GM21447 (cell line): ENCODE results near the gene RAPGEF2.
"Not testable (repeated sequence)": the region's sequence is repeated elsewhere in the genome, so short reads cannot be mapped to it uniquely, and the experiment has no call there.

Source experiments
- ATAC-seq: cut with Tn5 transposase; IDR thresholded peaks from one replicate; pipeline ENCODE4 v1.9.1; 2021; ENCODE audit not compliant: unreplicated experiment

Gene RAPGEF2

GRCh38 chr4:159097144-159097543 lies 5.7 kb upstream of the RAPGEF2 start:
- no peak for ATAC-seq

- no peak for ATAC-seq
Observed at GRCh38 chr4:159097785-159098184, 5.1 kb upstream of the RAPGEF2 start.

- no peak for ATAC-seq
Observed at GRCh38 chr4:159098482-159099127, 4.3 kb upstream of the RAPGEF2 start.

DNA sequence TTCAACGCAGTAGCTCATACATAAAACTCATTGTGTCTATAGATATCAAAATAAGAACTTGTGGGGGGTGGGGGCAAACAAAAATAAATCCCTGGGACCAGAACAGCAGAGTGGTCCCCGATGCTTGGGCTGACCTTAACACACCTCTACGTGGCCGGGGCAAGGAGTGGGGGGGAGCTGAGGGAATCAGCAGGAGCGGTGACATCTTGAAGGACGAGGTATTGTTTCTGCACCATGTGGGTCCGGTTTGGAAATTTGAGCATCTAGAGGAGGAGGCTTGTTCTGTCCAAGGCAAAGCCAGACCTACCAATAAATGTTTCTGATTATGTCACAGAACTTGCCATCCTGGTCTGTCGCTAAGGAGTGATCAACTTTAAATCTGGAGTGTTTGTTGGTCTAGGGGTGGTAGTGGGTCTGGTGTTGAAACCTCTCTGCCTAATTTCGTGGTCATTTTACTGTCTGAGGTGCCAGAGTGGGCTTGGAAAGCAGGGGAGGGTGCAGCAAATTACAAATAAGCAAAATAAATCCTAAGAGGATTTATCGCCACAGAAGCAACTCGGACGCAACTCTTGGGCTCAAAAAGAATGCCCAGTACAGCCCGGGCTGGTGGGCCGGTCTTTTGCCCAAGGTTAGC lies 774 bp upstream of the RAPGEF2 start:
- no peak for ATAC-seq

DNA sequence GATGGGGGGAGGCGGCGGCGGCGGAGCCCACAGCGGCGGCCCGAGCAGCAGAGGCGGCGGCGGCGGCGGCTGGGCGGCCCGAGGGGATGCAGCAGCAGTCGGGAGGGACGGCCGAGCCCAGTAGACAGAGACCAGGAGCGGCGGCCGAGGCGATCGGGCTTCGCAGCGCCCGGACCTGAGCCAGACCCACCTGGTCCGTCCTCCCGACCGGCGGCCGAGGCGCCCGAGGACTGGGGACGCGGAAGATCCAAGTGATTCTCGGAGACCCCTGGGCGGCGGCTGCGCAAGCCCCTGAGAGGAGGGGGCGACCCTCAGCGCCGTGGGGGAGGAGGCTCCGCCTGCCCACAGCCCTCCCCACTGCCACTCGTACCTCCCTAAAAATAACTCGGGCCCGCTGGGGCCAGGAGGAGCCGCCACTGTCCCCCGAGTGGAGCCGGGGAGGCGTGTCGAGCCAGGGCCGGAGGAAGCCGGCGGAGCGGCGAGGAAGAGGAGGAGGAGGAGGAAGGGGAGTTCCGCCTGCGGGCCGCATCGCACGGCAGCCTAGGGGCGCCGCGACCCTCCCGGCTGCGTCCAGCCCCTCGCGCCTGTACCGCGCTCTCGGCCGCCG lies 608 bp downstream of the RAPGEF2 start:
- ATAC-seq: peak; percentile 30

DNA sequence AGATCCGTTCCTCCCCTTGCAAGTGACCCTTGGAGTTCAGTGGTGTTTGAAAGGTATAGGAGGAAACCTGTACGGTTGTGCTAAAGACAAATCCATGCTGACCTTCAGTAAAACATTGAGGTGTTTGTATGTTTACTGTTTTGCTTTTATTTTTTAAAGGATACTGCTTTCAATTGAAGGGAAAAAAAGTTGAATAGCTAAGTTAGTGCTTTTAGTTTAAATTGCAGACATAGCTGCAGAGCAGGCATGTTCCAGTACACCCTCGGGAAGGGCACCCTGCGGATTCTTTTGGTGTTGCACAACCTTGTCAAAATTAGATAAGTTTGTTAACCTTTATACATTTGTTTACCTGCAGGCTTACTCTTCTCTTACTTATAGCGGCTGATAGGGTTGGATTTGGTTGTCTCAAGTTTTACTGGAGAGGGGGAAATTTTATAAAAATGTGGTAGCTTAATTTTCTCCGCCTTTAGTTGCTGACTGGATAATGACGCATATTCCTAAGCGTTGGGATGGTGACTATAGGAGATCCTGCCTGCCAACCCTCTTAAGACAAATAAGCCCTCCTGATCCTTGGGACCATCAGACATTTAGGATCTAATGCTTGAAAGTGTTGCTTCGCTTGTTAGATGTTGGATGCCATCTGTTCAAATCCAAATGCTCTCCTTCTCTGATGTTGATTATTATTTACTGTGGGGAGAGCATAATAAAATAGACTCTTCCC lies 2.0 kb downstream of the RAPGEF2 start:
- no peak for ATAC-seq

DNA sequence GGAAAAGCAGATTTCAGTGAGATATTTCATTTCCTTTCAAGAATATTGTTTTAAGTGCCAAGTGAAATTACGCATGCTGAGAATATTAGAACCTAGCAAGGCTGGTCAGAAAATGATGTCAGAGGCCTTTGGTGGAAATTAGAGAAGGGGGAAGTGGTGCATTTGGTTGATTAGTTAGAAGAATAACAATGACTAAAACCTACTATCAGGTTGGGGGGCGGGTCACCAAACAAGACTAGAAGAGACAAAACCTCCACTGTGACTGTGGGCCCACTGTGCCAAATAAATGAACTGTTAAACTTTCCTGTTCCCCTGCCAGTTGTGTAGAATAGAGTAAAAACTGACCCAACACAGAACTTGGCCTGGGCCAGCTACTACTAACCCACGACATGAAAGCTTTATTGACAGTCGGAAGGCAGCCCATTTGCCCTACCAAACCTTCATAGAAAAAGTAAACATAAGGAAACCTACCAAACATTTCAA lies 2.9 kb downstream of the RAPGEF2 start:
- peak; percentile 16 for ATAC-seq

DNA sequence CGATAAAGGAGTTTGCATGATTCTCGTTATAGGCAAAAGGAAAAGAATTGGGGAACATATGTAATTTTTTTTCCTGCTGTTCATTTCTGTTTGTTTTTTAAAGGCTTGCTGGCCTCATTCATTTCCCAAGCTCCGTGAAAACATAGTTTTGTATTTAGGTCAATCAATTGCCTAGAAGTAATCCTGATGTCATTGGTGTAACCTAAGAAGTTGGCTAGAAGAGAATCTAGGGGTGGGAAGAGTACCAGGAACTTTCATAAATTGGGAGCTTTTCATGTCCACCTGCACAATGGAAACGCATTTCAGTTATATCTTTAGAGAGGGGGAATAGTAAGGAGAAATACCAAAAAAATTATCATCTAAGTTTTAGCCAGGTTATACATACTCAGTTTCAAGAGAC lies 3.8 kb downstream of the RAPGEF2 start:
- no peak for ATAC-seq

GRCh38 chr4:159107203-159107925 lies 4.5 kb downstream of the RAPGEF2 start:
- no peak for ATAC-seq

DNA sequence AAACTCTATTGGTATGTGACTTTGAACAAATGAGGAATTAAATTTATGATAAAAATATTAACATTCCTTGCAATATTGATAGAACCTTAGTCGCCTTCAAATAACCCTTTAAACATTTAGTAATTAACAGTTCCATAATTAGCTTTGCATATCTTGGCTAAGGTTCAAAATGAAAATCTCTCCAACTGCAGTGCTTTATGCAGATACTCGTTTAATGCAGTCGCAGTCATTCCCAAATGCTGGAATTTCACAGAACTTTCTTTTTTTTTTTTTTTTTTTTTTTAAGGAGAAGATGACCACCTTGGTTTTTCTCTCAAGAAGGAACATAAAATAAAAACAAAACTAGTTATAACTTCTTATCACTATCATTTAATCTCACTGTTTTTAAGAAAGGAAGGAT lies 5.2 kb downstream of the RAPGEF2 start:
- ATAC-seq: no peak

DNA sequence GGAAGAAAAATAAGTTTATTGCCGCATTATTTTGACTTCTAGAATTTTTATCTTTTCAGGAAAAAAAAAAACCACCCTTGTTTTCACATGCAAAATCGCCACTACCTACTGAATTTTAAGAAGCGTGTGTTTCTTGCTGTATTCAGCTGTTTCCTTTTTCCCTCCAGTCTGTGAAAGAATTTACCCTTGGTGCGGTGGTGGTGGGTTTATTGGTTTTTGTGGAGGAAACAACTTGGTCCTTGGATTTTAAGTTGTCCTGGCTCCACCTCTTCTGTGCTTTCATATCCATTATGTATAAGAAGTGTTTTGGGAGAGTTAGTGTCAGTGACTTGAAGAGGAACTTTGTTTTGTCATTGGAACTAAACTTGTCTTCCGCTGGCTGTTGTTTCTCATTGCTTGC lies 8.1 kb downstream of the RAPGEF2 start:
- ATAC-seq: no peak

- no peak for ATAC-seq
Observed at GRCh38 chr4:159111416-159111815, 8.5 kb downstream of the RAPGEF2 start.

- ATAC-seq: not testable (repeated sequence)
Observed at GRCh38 chr4:159113366-159113765, 10.5 kb downstream of the RAPGEF2 start.

DNA sequence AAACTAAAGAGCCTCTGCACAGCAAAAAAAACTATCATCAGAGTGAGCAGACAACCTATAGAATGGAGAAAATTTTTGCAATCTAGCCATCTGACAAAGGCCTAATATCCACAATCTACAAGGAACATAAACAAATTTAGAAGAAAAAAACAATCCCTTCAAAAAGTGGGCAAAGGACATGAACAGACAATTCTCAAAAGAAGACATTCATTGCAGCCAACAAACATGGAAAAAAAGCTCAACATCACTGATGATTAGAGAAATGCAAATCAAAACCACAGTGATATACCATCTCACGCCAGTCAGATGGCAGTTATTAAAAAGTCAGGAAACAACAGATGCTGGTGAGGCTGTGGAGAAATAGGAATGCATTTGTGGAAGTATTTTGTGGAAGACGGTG lies 13.2 kb downstream of the RAPGEF2 start:
- not testable (repeated sequence) for ATAC-seq

DNA sequence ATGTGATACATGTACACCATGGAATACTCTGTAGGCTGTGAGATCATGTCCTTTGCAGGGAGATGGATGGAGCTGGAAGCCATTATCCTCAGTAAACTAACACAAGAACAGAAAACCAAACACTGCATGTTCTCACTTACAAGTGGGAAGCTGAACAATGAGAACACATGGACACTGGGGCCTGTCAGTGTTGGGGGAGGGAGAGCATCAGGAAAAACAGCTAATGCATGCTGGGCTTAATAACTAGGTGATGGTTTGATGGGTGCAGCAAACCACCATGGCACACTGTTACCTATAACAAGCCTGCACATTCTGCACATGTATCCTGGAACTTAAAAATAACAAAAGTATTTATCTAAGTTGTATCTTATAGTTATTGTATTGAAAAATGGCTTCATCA lies 13.8 kb downstream of the RAPGEF2 start:
- ATAC-seq: not testable (repeated sequence)

- no peak for ATAC-seq
Observed at GRCh38 chr4:159117564-159117963, 14.7 kb downstream of the RAPGEF2 start.

DNA sequence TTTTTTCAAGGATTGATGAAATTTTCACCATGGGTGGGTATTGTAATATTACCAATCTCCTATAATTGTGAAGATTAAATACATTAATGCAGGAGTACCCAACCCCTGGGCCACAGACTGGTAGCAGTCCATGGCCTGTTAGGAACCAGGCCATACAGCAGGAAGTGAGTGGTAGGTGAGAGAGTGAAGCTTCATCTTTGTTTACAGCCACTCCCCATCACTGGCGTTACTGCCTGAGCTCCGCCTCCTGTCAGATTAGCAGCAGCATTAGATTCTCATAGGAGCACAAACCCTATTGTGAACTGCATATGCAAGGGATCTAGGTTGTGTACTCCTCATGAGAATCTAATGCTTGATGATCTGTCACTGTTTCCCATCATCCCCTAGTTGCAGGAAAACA lies 15.1 kb downstream of the RAPGEF2 start:
- ATAC-seq: no peak

GRCh38 chr4:159121371-159121770 lies 18.5 kb downstream of the RAPGEF2 start:
- no peak for ATAC-seq

- ATAC-seq: no peak
Observed at GRCh38 chr4:159126716-159127115, 23.8 kb downstream of the RAPGEF2 start.

GRCh38 chr4:159127745-159128518 lies 25.1 kb downstream of the RAPGEF2 start:
- no peak for ATAC-seq
